Stimulated activated CD8-positive, alpha-beta memory T cell treated with anti-CD3 and anti-CD28 coated beads, Interleukin-2, amount 100 ng/mL, for 48 hours (primary cell): ENCODE data around the gene SCAPER.
"Not testable (repeated sequence)": the region's sequence is repeated elsewhere in the genome, so short reads cannot be mapped to it uniquely, and the experiment has no call there.

Experiments used
- DNase-seq, 2 donors: peaks; one replicate each; pipeline ENCODE4 v3.0.0-alpha.2; 2020; ENCODE audit warnings: low read depth in 2 of 2

SCAPER gene

DNA sequence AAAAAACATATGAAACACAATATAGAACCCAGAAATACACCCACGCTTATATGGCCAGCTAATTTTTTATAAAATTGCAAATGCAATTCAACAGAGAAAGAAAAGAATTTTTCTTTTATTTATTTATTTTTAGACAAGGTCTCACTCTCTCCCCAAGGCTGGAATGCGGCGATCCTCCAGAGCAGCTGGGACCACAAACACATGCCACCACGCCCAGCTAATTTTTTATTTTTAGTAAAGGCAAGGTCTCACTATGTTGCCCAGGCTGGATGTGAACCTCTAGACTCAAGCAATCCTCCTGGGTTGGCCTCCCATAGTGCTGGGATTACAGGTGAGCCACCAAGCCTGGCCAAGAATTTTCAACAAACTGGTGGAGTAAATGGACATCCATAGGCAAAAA lies 117.9 kb downstream of the SCAPER start:
- DNase-seq = no peak

DNA sequence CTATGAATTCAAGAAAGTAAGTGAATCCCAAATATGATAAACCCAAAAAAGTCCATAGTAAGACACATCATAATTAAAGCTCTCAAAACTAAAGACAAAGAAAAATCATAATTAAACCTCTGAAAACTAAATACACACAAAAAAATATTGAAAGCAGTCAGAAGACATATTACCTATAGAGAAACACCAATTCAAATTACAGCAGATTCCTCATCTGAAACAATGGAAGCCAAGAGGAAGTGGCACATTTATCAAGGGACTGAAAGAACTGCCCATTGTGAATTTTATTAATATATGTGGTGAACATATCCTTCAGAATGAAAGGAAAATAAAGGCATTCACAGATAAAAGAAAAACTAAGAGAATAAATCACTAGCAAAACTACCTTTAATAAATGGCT lies 128.2 kb downstream of the SCAPER start:
- DNase-seq = no peak

DNA sequence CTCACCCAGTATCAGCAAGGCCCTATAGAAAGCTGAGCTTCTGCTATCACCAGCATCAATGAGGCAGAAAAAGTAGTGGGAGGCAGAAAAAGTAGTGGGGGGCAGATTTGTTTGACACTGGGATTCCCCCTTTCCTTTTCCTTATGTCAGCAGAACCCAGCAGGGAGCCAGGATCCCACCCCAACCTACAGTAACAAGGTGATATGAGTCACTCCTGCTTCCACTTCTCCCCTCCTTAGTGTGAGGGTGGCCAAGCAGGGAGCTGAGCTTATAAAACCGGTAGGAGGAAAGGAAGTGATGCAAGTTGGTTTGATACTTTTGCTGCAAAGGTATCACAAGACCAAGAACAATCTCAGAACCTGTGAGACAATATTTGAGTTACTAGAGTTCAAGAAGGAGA lies 128.7 kb downstream of the SCAPER start:
- no peak for DNase-seq

DNA sequence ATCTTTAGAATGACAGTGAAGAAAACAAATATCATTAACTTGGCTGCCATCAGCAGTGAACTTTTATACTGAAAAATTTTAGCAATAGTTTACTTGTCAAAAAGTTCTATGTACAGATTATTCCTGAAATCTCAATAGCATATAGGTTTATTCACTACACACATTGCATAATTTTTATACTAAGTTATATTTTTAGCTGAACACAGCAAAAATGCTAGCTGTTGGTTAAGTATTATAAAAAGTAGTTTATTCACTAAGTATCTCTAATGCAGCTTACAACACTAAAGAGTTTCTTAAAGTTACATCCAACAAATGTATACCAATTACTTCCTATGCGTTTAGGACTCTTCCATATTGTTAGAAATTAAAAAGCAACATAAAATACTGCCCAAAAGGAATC lies 131.9 kb downstream of the SCAPER start:
- DNase-seq = no peak

DNA sequence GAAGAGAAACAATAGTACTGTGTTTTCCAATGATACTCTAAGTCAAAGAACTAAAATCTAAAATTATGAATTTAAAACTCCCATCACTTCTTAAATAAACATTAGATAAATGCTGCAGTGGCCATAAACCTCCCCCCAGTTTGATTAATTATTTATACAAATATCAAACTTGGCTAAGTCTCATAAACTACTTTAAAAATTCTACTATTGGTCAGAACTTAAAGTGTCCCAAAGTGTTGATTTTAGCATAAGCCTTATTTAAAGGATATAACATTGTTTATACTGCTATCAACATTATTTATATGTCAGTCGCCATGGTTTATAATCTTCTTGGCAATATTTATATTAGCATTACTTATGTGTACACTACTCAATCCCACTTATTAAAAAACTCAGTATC lies 132.4 kb downstream of the SCAPER start:
- DNase-seq = no peak

DNA sequence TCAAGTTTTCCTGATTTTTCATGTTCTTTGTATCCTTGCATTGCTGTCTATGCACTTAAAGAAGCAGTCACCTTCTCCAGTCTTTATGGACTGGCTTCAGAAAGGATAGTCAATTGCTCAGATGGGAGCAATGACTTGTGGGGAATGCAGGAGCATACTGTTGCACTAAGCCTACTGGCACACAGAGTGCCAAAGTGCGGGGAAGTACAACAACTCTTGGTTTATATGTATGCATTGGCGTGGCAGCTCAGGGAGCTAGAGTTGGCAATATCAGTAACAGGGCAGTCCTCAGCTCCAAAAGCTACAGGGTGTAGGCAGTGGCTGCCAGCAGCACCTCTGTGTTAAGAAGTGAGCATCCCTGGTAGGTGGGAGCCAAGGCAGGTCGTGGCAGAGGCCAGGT lies 141.1 kb downstream of the SCAPER start:
- no peak for DNase-seq

DNA sequence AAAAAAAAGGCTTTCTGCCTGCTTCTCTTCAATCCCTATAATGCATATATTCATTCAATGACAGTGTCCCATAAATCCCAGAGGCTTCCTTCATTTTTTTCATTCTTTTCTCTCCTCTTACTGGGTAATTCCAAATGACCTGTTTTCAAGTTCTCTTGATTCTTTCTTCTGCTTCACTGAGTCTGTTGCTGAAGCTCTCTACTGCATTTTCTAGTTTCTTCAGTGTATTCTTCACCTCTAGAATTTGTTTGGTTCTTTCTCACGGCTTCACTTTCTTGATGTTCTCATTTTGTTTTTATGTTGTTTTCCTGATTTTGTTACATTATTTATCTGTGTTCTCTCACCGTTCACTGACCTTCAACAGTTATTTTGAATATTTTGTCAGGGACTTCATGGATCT lies 141.6 kb downstream of the SCAPER start:
- DNase-seq = no peak

DNA sequence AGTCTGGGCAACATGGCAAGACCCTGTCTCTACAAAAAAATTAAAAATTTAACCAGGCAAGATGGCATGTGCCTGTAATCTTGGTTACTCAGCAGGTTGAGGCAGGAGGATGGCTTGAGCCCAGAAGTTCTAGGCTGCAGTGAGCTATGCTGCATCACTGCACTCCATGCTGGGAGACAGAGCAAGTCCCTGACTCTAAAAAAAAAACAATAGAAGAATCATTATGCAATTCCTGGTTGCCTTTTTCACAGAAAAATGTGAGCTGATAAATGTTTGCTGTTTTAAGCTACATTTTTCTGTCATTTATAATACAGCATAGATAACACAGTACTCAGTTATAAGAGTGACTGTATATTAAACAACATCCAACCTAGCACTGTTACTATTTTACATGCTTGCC lies 148.8 kb downstream of the SCAPER start:
- no peak for DNase-seq

DNA sequence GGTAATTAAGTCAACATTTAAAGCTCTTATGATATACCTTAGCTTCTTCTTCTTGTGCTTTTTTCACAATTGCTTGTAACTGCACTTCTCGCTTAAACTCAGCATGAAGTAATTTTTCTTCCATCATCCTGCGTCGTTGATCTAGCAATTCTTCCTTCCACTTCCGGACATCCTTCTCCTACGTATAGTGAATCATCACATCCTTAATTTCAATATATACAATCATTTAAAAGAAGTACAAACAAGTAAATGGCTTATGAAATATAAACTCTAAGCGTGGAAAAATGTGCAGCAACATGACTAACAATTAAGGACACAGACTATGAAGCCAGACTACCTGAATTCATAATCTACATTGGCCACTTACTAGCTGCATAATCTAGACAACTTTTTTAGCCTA lies 151.4 kb downstream of the SCAPER start:
- no peak for DNase-seq

DNA sequence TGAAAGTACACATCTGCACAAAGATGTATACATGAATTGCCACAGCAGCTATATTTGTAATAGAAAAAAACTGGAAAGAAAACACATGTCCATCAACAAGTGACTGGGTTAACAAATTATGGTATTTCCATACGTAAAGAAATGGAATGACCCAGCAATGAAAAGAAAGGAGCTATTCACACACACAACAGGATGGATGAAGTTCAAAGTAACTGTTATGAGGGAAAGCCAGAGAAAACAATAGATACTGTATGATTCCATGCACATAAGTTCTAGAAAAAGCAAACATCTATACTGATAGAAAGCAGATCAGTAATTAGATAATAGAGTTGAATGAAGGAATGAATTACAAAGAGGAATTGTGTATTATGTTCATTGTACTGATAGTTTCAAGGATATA lies 152.0 kb downstream of the SCAPER start:
- DNase-seq = no peak

DNA sequence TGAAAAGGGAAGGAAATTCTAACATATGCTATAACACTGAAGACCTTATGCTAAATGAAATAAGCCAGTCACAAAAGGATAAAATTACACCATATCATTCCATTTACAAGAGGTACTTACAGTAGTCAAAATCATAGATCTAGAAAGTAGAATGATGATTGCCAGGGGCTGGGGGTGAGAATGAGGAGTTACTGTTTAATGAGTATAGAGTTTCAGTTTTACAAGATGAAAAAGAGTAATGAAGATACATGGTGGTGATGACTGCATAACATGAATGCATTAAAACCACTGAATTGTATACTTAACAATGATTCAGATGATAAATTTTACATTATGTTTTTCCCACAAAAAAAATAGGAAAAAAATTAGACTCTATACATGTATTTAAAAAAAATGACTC lies 152.6 kb downstream of the SCAPER start:
- no peak for DNase-seq

DNA sequence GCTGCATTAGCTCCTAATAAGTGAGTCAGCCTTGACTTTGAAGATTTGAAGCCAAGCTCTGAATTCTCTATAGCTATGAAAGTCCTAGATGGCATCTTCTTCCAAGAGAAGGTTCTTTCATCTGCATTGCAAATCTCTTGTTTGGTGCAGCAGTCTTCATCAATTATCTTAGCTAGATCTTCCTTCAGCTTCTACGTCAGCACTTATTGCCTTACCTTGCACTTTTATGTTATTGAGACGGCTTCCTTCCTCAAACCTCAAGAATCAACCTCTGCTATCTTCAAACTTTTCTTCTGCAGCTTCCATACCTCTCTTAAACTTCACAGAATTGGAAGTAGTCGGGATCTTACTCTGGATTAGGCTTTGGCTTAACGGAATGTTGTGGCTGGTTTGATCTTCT lies 167.6 kb downstream of the SCAPER start:
- no peak for DNase-seq

DNA sequence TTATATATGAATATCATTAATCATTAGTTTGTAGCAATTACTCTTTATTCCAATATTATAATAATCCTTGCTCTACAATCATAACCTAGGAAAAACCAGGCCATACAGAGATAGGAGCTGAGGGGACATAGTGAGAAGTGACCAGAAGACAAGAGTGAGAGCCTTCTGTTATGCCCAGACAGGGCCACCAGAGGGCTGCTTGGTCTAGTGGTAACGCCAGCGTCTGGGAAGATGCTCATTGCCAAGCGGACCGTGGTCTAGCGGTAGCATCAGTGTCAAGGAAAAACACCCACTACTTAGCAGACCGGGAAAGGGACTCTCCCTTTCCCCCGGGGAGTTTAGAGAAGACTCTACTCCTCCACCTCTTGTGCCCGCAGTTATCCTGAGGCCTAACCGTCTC lies 172.8 kb downstream of the SCAPER start:
- not testable (repeated sequence) for DNase-seq

DNA sequence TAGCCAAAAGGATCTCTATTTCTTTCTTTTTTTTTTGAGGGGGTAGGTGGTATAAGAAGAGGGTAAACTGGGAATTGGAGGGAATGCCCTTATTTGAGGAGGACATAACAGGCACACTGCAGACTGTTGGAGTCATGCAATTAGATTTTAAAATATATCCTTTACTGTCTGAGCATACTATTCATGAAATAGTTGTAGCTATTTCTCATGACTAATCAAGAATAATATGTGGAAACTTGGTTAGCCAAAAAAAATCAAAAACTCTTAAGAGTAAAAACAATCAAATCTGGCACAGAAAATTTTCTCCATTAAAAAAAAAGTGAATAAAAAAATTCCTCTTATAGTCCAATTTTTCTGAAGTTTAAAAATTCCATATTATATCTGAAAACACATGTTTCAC lies 174.9 kb downstream of the SCAPER start:
- DNase-seq = no peak

DNA sequence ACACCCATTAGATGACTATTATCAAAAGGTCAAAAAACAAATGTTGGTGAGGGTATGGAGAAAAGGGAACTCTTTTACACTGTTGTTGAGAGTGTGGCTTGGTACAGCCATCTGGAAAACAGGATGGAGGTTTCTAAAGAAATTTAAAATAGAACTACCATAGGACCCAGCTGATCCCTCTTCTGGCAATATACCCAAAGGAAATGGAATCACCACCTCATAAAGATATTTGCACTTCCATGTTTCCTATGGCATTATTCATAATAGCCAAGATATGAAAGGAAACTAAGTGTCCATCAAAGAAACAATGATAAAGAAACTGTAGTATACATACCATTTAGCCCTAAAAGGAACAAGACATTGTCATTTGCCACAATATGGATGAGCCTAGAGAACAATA lies 186.3 kb downstream of the SCAPER start:
- DNase-seq = no peak

DNA sequence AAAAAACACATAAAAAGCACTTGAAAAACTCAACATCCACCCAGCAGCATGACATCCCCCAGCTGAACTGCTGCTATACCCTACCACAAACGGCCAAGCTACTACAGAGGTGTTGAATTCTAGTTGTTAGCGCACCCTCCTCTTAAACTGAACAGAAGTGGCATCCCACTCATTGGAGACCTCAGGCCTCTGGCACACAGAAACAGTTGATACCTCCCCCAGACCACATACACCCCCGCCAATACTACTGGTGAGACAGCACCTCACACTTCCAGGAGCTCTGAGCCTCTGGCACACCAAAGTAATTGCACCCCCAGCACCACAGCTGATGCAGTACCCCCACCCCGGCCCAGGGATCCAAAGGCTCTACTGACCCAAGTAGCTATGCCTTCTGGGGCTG lies 190.2 kb downstream of the SCAPER start:
- no peak for DNase-seq

DNA sequence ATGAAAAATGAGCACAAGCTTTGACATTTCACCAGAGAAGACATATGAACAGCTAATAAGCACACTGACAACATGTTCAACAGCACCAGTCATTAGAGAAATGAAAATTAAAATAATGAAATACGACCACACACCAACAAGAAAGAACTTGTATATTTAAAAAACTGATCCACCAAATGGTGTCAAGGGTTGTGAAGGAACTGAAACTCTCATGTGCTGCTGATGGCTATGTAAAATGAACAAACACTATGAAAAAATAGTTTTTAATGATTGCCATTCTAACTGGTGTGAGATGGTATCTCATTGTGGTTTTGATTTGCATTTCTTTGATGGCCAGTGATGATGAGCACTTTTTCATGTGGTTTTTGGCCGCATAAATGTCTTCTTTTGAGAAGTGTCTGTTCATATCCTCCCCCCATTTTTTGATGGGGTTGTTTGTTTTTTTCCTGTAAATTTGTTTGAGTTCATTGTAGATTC lies 193.8 kb downstream of the SCAPER start:
- no peak for DNase-seq

DNA sequence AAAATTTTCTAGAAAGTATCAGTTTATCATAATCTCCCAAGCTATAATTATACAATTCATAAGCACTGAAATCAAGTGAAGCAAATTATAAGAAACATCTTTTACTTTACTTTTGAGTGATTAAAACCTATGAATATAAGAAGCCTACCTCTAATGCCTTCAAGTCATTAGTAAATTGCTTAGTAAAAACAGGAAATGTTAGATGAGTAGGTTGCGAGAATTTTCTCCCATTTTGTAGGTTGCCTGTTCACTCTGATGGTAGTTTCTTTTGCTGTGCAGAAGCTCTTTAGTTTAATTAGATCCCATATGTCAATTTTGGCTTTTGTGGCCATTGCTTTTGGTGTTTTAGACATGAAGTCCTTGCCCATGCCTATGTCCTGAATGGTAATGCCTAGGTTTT lies 201.1 kb downstream of the SCAPER start:
- DNase-seq = not testable (repeated sequence)

DNA sequence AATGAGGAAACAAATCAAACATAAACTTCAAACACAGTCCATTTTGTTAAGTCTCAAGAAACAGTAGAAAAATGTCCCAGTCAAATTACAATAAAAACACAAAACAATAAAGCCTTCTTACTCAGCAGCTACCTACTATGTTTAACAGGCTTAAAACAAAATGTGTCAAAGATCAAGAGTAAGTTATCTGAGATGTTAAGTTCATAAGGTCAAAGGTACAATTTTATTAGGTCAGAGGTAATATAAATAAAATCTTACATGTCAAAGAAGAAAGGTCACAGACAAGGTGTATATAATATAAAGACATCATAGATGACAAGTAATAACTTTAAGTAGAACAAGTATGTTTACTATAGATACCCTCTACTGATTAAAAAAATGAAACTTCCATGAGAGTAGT lies 208.3 kb downstream of the SCAPER start:
- no peak for DNase-seq

DNA sequence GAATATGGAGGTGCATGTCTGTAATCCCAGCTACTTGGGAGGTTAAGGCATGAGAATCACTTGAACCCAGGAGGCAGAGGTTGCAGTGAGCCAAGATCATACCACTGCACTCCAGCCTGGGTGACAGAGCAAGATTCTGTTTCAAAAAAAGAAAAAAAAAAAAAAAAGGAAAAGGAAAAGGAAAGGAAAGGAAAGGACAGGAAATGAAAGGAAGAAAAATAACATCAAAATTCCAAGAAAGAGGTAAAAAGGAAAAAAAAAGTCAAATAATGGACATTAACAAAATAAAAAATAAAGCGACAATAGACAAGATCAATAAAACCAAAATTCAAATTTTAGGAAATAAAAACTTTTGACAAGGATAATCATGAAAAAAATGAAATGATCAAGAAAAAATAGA lies 212.6 kb downstream of the SCAPER start:
- not testable (repeated sequence) for DNase-seq

DNA sequence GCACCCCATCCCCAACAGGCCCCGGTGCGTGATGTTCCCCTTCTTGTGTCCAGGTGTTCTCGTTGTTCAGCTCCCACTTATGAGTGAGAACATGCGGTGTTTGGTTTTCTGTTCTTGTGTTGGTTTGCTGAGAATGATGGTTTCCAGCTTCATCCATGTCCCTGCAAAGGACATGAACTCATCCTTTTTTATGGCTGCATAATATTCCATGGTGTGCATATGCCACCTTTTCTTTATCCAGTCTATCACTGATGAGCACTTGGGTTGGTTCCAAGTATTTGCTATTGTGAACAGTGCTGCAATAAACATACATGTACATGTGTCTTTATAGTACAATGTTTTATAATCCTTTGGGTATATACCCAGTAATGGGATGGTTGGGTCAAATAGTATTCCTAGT lies 217.5 kb downstream of the SCAPER start:
- not testable (repeated sequence) for DNase-seq

DNA sequence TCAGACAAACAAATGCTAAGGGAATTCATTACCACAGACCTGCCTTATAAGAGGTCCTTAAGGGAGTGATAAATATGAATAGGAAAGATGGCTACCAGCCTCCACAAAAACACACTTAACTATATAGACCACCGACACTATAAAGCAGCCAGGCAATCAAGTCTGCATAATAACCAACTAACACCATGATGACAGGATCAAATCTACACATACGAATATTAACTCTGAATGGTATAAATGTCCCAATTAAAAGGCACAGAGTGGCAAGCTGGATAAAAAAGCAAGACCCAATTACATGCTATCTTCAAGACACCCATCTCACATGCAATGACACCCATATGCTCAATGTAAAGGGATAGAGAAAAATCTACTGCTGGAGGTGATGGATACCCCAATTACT lies 221.1 kb downstream of the SCAPER start:
- DNase-seq = no peak

DNA sequence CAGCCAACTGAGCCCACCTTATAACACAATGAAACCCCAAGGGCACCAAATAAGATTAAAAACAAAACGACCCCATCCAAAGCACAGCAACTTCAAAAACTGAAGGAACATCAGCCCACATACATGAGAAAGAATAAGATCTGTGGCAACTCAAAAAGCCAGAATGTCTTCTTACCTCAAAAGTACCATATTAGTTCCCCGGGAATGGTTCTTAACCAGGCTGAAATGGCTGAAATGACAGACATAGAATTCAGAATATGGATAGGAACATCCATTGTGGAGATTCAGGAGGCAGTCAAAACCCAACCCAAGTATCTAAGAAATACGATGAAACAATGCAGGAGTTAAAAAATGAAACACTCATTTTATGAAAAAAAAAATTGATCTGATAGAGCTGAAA lies 222.3 kb downstream of the SCAPER start:
- no peak for DNase-seq

DNA sequence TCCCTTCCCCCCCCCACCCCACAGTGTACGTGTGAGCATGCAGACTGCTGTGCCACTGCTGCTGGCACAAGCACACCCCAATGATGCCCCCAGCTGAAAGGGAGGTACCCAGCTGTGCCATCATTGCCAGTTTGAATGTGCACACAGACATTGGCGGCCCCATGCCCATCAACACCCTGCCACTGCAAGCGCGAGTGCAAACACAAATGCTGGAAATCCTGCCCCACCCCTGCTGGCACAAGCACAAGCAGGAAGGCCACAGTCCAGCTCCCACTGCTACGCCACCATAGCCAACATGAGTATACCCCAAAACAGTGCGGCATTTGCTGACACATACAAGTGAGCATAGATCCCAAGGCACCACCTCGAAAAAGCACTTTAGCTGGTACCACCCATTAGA lies 222.9 kb downstream of the SCAPER start:
- no peak for DNase-seq

DNA sequence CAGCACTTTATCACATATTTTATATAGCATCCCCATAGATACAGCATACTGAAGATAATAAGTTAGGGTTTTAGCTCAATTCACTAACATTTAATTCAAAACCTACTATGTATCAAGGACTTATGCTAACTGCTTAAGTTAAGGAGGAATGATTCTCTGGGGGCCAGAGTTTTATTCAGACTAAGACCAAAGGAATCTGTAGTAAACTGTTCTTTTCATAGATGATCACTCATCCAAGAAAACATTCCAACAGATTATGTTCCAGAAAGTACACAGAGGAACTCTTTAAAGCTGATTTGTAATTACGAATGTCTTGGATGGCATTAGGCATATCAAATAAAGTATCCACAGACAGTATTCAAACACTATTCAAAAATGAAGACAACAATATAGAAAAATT lies 226.4 kb downstream of the SCAPER start:
- DNase-seq = no peak
